ENCODE measurements around the gene TYW1. TPM values are rescaled to one million over a fixed set of nuclear protein-coding genes. Genes with fewer than 3 reads are reported as not detected.
"Not testable (repeated sequence)": the region's sequence is repeated elsewhere in the genome, so short reads cannot be mapped to it uniquely, and the experiment has no call there.

The TYW1 gene
- total RNA-seq, 1 experiment from 2014 or later: 16.8 TPM

GRCh38 chr7:67226967-67227366, 230.3 kb downstream of the TYW1 start:
- H3K9me3 ChIP-seq (ENCODE audit: low read depth, low read length, poor library complexity, severe bottlenecking); H3K4me1 ChIP-seq (ENCODE audit: insufficient read depth, low read length, poor library complexity, severe bottlenecking); POLR2A ChIA-PET (ENCODE audit: low non-redundant PET); BruUV-seq (replicated peaks); H3K36me3 ChIP-seq (ENCODE audit: insufficient read depth, low read length, poor library complexity, severe bottlenecking); H3K27me3 ChIP-seq (replicated peaks; ENCODE audit: insufficient read depth, low read depth, low read length, poor library complexity); DNase-seq (ENCODE audit: low spot score); H3K4me3 ChIP-seq (ENCODE audit: low read depth, low read length, poor library complexity, severe bottlenecking); intact Hi-C loops (cut with micrococcal nuclease; ENCODE audit: unreplicated experiment); CTCF ChIA-PET; H3K27ac ChIP-seq (ENCODE audit: low read depth, low read length, poor library complexity, severe bottlenecking): not testable (repeated sequence)

GRCh38 chr7:67229018-67229417, 232.4 kb downstream of the TYW1 start:
- H3K4me1 ChIP-seq (ENCODE audit: insufficient read depth, low read length, poor library complexity, severe bottlenecking); H3K9me3 ChIP-seq (ENCODE audit: low read depth, low read length, poor library complexity, severe bottlenecking); DNase-seq (ENCODE audit: low spot score); CTCF ChIA-PET; H3K27me3 ChIP-seq (replicated peaks; ENCODE audit: insufficient read depth, low read depth, low read length, poor library complexity); BruUV-seq (replicated peaks); H3K4me3 ChIP-seq (ENCODE audit: low read depth, low read length, poor library complexity, severe bottlenecking); intact Hi-C loops (cut with micrococcal nuclease; ENCODE audit: unreplicated experiment); POLR2A ChIA-PET (ENCODE audit: low non-redundant PET); H3K27ac ChIP-seq (ENCODE audit: low read depth, low read length, poor library complexity, severe bottlenecking); H3K36me3 ChIP-seq (ENCODE audit: insufficient read depth, low read length, poor library complexity, severe bottlenecking): not testable (repeated sequence)

DNA sequence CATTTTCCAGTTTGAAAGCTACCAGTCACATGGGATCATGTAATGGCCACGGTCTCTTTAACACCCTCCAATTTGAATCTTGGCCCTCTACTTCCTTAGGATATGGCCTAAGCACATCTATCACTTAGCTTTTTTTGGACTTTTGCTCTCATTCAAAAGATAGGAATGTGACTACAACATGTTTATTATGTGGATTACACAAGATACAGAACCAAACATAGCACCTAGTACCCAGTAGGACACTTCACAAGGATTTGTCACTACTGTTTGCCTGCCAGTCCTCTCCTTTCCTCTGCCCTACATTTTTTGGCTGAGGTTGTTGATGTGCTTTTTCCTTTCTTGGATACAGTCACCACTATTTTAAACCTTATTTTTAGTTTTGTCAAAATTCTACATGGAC, 233.4 kb downstream of the TYW1 start:
- H3K4me3 ChIP-seq (ENCODE audit: low read depth, low read length, poor library complexity, severe bottlenecking); DNase-seq (ENCODE audit: low spot score); H3K9me3 ChIP-seq (ENCODE audit: low read depth, low read length, poor library complexity, severe bottlenecking); H3K36me3 ChIP-seq (ENCODE audit: insufficient read depth, low read length, poor library complexity, severe bottlenecking); H3K27ac ChIP-seq (ENCODE audit: low read depth, low read length, poor library complexity, severe bottlenecking); BruUV-seq (replicated peaks); H3K27me3 ChIP-seq (replicated peaks; ENCODE audit: insufficient read depth, low read depth, low read length, poor library complexity); POLR2A ChIA-PET (ENCODE audit: low non-redundant PET); intact Hi-C loops (cut with micrococcal nuclease; ENCODE audit: unreplicated experiment); H3K4me1 ChIP-seq (ENCODE audit: insufficient read depth, low read length, poor library complexity, severe bottlenecking); CTCF ChIA-PET: not testable (repeated sequence)

GRCh38 chr7:67233506-67233905, 236.9 kb downstream of the TYW1 start:
- BruUV-seq (replicated peaks); intact Hi-C loops (cut with micrococcal nuclease; ENCODE audit: unreplicated experiment); H3K27ac ChIP-seq (ENCODE audit: low read depth, low read length, poor library complexity, severe bottlenecking); H3K4me3 ChIP-seq (ENCODE audit: low read depth, low read length, poor library complexity, severe bottlenecking); POLR2A ChIA-PET (ENCODE audit: low non-redundant PET); H3K27me3 ChIP-seq (replicated peaks; ENCODE audit: insufficient read depth, low read depth, low read length, poor library complexity); H3K36me3 ChIP-seq (ENCODE audit: insufficient read depth, low read length, poor library complexity, severe bottlenecking); CTCF ChIA-PET; H3K4me1 ChIP-seq (ENCODE audit: insufficient read depth, low read length, poor library complexity, severe bottlenecking); DNase-seq (ENCODE audit: low spot score); H3K9me3 ChIP-seq (ENCODE audit: low read depth, low read length, poor library complexity, severe bottlenecking): not testable (repeated sequence)

- H3K36me3 ChIP-seq (ENCODE audit: insufficient read depth, low read length, poor library complexity, severe bottlenecking); DNase-seq (ENCODE audit: low spot score); POLR2A ChIA-PET (ENCODE audit: low non-redundant PET); H3K27me3 ChIP-seq (replicated peaks; ENCODE audit: insufficient read depth, low read depth, low read length, poor library complexity); intact Hi-C loops (cut with micrococcal nuclease; ENCODE audit: unreplicated experiment); CTCF ChIA-PET; H3K4me3 ChIP-seq (ENCODE audit: low read depth, low read length, poor library complexity, severe bottlenecking); BruUV-seq (replicated peaks); H3K9me3 ChIP-seq (ENCODE audit: low read depth, low read length, poor library complexity, severe bottlenecking); H3K4me1 ChIP-seq (ENCODE audit: insufficient read depth, low read length, poor library complexity, severe bottlenecking); H3K27ac ChIP-seq (ENCODE audit: low read depth, low read length, poor library complexity, severe bottlenecking): not testable (repeated sequence)
Measured at GRCh38 chr7:67236216-67236615, 239.6 kb downstream of the TYW1 start.

- H3K36me3 ChIP-seq (ENCODE audit: insufficient read depth, low read length, poor library complexity, severe bottlenecking); H3K4me1 ChIP-seq (ENCODE audit: insufficient read depth, low read length, poor library complexity, severe bottlenecking); H3K9me3 ChIP-seq (ENCODE audit: low read depth, low read length, poor library complexity, severe bottlenecking); CTCF ChIA-PET; H3K4me3 ChIP-seq (ENCODE audit: low read depth, low read length, poor library complexity, severe bottlenecking); intact Hi-C loops (cut with micrococcal nuclease; ENCODE audit: unreplicated experiment); BruUV-seq (replicated peaks); H3K27me3 ChIP-seq (replicated peaks; ENCODE audit: insufficient read depth, low read depth, low read length, poor library complexity); POLR2A ChIA-PET (ENCODE audit: low non-redundant PET); DNase-seq (ENCODE audit: low spot score); H3K27ac ChIP-seq (ENCODE audit: low read depth, low read length, poor library complexity, severe bottlenecking): not testable (repeated sequence)
Measured at GRCh38 chr7:67242871-67243270, 246.2 kb downstream of the TYW1 start.

GRCh38 chr7:67248364-67248763, 251.7 kb downstream of the TYW1 start:
- H3K36me3 ChIP-seq (ENCODE audit: insufficient read depth, low read length, poor library complexity, severe bottlenecking); intact Hi-C loops (cut with micrococcal nuclease; ENCODE audit: unreplicated experiment); BruUV-seq (replicated peaks); H3K4me1 ChIP-seq (ENCODE audit: insufficient read depth, low read length, poor library complexity, severe bottlenecking); H3K27ac ChIP-seq (ENCODE audit: low read depth, low read length, poor library complexity, severe bottlenecking); H3K4me3 ChIP-seq (ENCODE audit: low read depth, low read length, poor library complexity, severe bottlenecking); H3K27me3 ChIP-seq (replicated peaks; ENCODE audit: insufficient read depth, low read depth, low read length, poor library complexity); CTCF ChIA-PET; POLR2A ChIA-PET (ENCODE audit: low non-redundant PET); DNase-seq (ENCODE audit: low spot score): not testable (repeated sequence)
- peaks cover 11% of the 10 kb centered on the region for H3K9me3 ChIP-seq (ENCODE audit: low read depth, low read length, poor library complexity, severe bottlenecking)
